ENCODE measurements around the gene CTNNB1.

DNA sequence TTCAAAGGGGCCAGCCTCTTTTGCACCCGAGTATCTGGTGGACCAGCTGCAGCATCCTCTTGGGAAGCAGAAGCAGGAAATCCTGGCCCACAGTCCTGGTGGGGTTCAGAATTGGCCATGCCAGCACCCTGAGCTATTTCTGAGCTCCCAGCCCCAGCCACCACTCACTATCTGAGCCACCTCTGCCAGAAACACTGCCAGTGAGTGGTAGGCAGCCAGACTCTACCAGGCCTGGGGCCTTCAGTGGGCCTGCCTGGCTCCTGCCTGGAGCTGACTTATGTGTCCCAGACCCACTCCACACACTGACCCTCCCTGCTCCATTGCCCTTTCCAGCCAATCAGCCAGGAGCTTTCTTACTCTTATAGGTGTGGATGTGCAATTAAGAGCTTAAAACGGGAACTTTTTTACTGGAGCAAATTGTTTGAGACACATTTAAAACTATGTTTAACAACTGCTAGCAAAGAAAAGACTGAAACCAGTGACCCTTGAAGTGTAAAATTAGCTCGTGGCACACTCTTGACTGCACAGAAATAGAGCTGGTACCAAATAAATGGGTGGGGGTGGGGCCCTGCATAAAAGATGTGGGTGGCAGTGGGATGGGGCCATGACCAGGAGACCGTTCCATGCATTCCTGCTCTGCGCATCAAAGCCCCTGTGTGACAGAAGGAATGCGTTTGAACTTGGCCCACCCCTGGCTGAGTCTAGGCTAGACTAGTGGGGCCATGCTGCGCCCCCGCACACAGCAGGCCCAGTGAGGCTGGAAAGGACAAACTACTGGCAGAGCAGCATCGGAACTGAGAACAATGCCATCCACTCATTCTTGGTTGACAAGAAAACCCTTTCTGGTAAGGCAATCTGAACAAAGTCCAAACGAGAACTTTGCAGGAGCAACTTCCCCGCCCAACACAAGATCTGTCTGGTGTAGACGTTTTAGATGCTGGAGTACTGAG is 48.0 kb downstream of the CTNNB1 start:
- TF ChIP-seq, protein P1, sequence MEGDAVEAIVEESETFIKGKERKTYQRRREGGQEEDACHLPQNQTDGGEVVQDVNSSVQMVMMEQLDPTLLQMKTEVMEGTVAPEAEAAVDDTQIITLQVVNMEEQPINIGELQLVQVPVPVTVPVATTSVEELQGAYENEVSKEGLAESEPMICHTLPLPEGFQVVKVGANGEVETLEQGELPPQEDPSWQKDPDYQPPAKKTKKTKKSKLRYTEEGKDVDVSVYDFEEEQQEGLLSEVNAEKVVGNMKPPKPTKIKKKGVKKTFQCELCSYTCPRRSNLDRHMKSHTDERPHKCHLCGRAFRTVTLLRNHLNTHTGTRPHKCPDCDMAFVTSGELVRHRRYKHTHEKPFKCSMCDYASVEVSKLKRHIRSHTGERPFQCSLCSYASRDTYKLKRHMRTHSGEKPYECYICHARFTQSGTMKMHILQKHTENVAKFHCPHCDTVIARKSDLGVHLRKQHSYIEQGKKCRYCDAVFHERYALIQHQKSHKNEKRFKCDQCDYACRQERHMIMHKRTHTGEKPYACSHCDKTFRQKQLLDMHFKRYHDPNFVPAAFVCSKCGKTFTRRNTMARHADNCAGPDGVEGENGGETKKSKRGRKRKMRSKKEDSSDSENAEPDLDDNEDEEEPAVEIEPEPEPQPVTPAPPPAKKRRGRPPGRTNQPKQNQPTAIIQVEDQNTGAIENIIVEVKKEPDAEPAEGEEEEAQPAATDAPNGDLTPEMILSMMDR (conservative IDR thresholded peaks at IDR 0.05; ENCODE audit: low read length): no peak
- no peak for TF ChIP-seq EZH2phosphoT487 (IDR thresholded peaks at IDR 0.05; ENCODE audit: borderline replicate concordance, low read depth, low read length)

Measured in OCI-LY7 (cell line).